ENCODE data around the gene METTL4. TPM values are rescaled to one million over a fixed set of nuclear protein-coding genes. Genes with fewer than 3 reads are reported as not detected.

The METTL4 gene
- total and polyA plus RNA-seq, 9 of the 15 experiments (the other 6 are each of a cell fraction or from before 2014, with no cell fraction given) = 7.9 to 32.8 (median 22.1) TPM

DNA sequence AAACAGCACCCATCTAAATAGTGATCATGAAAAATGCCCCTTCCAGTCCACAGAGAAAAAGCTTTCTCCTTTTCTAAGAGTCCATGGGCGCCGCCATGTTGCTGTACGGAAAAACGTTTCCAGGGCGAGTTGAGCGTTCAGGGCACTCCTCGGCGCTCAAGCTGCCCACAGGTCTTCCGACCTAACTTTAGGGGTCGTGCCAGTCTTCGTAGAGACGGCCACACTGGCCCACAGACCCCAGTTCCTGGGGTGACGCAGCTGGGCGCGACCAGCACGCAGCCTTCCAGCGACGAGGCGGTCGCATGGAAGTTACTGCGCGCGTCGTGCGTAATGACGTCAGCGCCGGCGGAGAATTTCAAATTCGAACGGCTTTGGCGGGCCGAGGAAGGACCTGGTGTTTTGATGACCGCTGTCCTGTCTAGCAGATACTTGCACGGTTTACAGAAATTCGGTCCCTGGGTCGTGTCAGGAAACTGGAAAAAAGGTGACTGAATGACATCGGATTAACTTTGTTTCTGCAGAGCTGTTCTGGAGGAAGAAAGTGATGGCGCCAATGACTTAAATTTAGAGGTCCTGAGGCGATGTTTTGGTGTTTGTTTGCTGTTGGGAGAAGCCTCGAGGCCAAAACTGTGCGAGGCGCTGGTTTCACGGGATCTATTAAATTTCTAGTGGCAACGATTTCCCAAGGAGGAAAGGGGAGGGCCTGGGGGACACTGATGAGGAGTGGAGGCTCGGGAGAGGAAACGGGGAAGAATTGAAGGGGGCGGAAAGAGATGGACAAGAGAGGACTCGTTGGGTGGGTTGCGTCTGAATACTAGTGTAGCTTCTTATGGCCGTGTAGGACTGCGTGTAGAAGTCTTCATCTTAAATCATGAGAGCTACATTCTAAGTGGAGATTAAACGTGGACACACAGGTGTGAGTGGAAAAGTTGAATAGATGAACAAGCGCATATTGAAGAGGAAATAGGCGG lies at the start of gene METTL4, which contains the start of gene NDC80 (continued):
- TF ChIP-seq, protein P1, sequence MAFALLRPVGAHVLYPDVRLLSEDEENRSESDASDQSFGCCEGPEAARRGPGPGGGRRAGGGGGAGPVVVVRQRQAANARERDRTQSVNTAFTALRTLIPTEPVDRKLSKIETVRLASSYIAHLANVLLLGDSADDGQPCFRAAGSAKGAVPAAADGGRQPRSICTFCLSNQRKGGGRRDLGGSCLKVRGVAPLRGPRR (CRISPR knock-in tag; IDR thresholded peaks at IDR 0.05) = no peak
- TF ChIP-seq KLF13 (tag; IDR thresholded peaks at IDR 0.05; ENCODE audit: borderline replicate concordance, low read depth) = peak; percentile 67; the same call in 1 of the 2 replicates
- no peak for TF ChIP-seq CHD7 (IDR thresholded peaks at IDR 0.05; ENCODE audit: low read depth, low read length)
- TF ChIP-seq ZBTB49 (CRISPR knock-in tag; IDR thresholded peaks at IDR 0.05; ENCODE audit: borderline replicate concordance) = no peak
- peak; percentile 32; the same call in 1 of the 2 replicates for TF ChIP-seq MTA3 (IDR thresholded peaks at IDR 0.05; ENCODE audit: borderline replicate concordance)
- TF ChIP-seq FOXA1 (IDR thresholded peaks at IDR 0.05; ENCODE audit: borderline replicate concordance) = no peak
- no peak for TF ChIP-seq ZBTB34 (CRISPR knock-in tag; IDR thresholded peaks at IDR 0.05)
- TF ChIP-seq SMARCB1 (IDR thresholded peaks at IDR 0.05; ENCODE audit: insufficient read length, low read depth) = no peak
- 0 out of 4 replicates have a peak, but pooled peaks of 1 of the 2 experiments have one; percentile 41 for TF ChIP-seq ARNT (IDR thresholded peaks at IDR 0.05)

Measured in K562 (cell line).